Measurements from ENCODE around the gene TEX22. TPM values are rescaled to one million over a fixed set of nuclear protein-coding genes. Genes with fewer than 3 reads are reported as not detected.

Gene TEX22
- total and polyA plus RNA-seq, 4 donors, result 0.02 to 0.14 (median 0.08) TPM; not detected in 1

GRCh38 chr14:105357626-105358025 lies 40.7 kb upstream of the TEX22 start:
- DNase-seq (ENCODE audit: low spot score), result no peak
- TF ChIP-seq RAD21 (IDR thresholded peaks at IDR 0.05), result no peak
- TF ChIP-seq GABPA (IDR thresholded peaks at IDR 0.05 in 1 of 2, conservative IDR thresholded peaks at IDR 0.05 in 1 of 2), result no peak
- Histone ChIP-seq H3K36me3 (ENCODE audit: control insufficient read depth in 4 of 4, insufficient read depth in 3 of 4, low read depth in 1 of 4, low read length in 3 of 4) (peaks cover 0 to 7% (median 0%) of the 10 kb centered on the region in 4 donors), H3K27ac (ENCODE audit: low read depth in 1 of 2, low read length in 2 of 2) (no peak overlapping the region), H3K4me1 (ENCODE audit: control insufficient read depth in 4 of 4, insufficient read depth in 4 of 4, low read length in 3 of 4) (no peaks in the 10 kb centered on the region), H3K9ac (ENCODE audit: low read depth in 1 of 2, low read length in 2 of 2) (no peak overlapping the region), H3K9me3 (ENCODE audit: control insufficient read depth in 4 of 4, low read length in 3 of 4) (no peaks in the 10 kb centered on the region), H3K27me3 (ENCODE audit: control insufficient read depth in 4 of 4, insufficient read depth in 4 of 4, low read length in 3 of 4) (no peaks in the 10 kb centered on the region), H3K4me3 (ENCODE audit: low read depth in 1 of 3, low read length in 3 of 3) (no peak overlapping the region)
- WGBS, result 96% methylated on average over 17 of the region's 17 CpGs

GRCh38 chr14:105358140-105358846 lies 40.0 kb upstream of the TEX22 start:
- no peak overlapping the region for H3K4me3 ChIP-seq (ENCODE audit: low read depth in 1 of 3, low read length in 3 of 3)
- peaks cover 0 to 7% (median 0%) of the 10 kb centered on the region in 4 donors for H3K36me3 ChIP-seq (ENCODE audit: control insufficient read depth in 4 of 4, insufficient read depth in 3 of 4, low read depth in 1 of 4, low read length in 3 of 4)
- no peak overlapping the region for H3K27ac ChIP-seq (ENCODE audit: low read depth in 1 of 2, low read length in 2 of 2)
- no peak for DNase-seq (ENCODE audit: low spot score)
- no peaks in the 10 kb centered on the region for H3K9me3 ChIP-seq (ENCODE audit: control insufficient read depth in 4 of 4, low read length in 3 of 4)
- no peak overlapping the region for H3K9ac ChIP-seq (ENCODE audit: low read depth in 1 of 2, low read length in 2 of 2)
- H3K4me1 ChIP-seq (ENCODE audit: control insufficient read depth in 4 of 4, insufficient read depth in 4 of 4, low read length in 3 of 4), result no peaks in the 10 kb centered on the region
- TF ChIP-seq NR2F2 (IDR thresholded peaks at IDR 0.05) (no peak), JUND (IDR thresholded peaks at IDR 0.05) (no peak), MAX (IDR thresholded peaks at IDR 0.05) (no peak), ATF3 (IDR thresholded peaks at IDR 0.05) (no peak), SP1 (IDR thresholded peaks at IDR 0.05) (no peak), RXRA (IDR thresholded peaks at IDR 0.05) (no peak), REST (IDR thresholded peaks at IDR 0.05) (no peak), RAD21 (IDR thresholded peaks at IDR 0.05) (no peak), TAF1 (conservative IDR thresholded peaks at IDR 0.05) (no peak), HNF4A (conservative IDR thresholded peaks at IDR 0.05) (no peak), HNF4G (IDR thresholded peaks at IDR 0.05) (no peak), EGR1 (IDR thresholded peaks at IDR 0.05; ENCODE audit: low read depth in 2 of 2) (no peak), FOXA2 (IDR thresholded peaks at IDR 0.05) (no peak), GABPA (IDR thresholded peaks at IDR 0.05 in 1 of 2, conservative IDR thresholded peaks at IDR 0.05 in 1 of 2) (no peak), YY1 (IDR thresholded peaks at IDR 0.05) (no peak), ZBTB33 (IDR thresholded peaks at IDR 0.05) (no peak), CTCF (IDR thresholded peaks at IDR 0.05; ENCODE audit: low read depth, low read length, missing input control) (no peak)
- WGBS, result 98% methylated on average over 25 of the region's 25 CpGs
- no peaks in the 10 kb centered on the region for H3K27me3 ChIP-seq (ENCODE audit: control insufficient read depth in 4 of 4, insufficient read depth in 4 of 4, low read length in 3 of 4)

All from liver (tissue), 9 donors.